IMR-90 (cell line): ENCODE measurements around the gene MYO5A. TPM values are rescaled to one million over a fixed set of nuclear protein-coding genes. Genes with fewer than 3 reads are reported as not detected.

Source experiments
- ATAC-seq: fragments of 200-7000 bp; cut with Tn5 transposase; 2 replicates; pipeline ENCODE4 v1.9.1; 2020; ENCODE audit warnings: low read depth, mild to moderate bottlenecking, moderate library complexity
- BruUV-seq: library from RNA; stranded (reverse); fragments of 400-500 nt; replicated peaks from 2 replicates; lab custom pipeline; 2021; lab: Mats Ljungman, UMichigan
- CTCF ChIA-PET: fragments of 300-600 bp; formaldehyde crosslinking; extraction: SDS; loops from one replicate; lab custom pipeline; 2021; ENCODE audit warnings: antibody characterized with exemption; lab: Yijun Ruan, JAX
- POLR2A ChIA-PET: fragments of 300-600 bp; sonication (Branson Sonifier 250); formaldehyde crosslinking; loops from one replicate; lab custom pipeline; 2022; ENCODE audit warnings: antibody characterized with exemption; ENCODE audit not compliant: unreplicated experiment; lab: Charles Lee
- DNase-seq: peaks from one replicate; pipeline ENCODE4 v3.0.0; 2013
- H2AFZ ChIP-seq: replicated peaks from 2 replicates; pipeline ENCODE3; 2013; ENCODE audit warnings: low read length, mild to moderate bottlenecking; ENCODE audit not compliant: poor library complexity
- H2AK5ac ChIP-seq: 2 replicates; pipeline ENCODE4 v1.6.1; 2013; ENCODE audit warnings: low read depth, low read length, inconsistent platforms
- H2AK9ac ChIP-seq: replicated peaks from 2 replicates; pipeline ENCODE3; 2013; ENCODE audit warnings: mild to moderate bottlenecking, low read depth, low read length, moderate library complexity; ENCODE audit not compliant: poor library complexity
- H2BK120ac ChIP-seq: 2 replicates; pipeline ENCODE4 v1.6.1; 2013; ENCODE audit warnings: low read depth, low read length, inconsistent platforms
- H2BK15ac ChIP-seq: 3 replicates; pipeline ENCODE4 v1.6.1; 2013; ENCODE audit warnings: low read depth, low read length, inconsistent platforms
- H2BK20ac ChIP-seq: 2 replicates; pipeline ENCODE4 v1.6.1; 2013; ENCODE audit warnings: low read depth, mild to moderate bottlenecking, inconsistent platforms, low read length, moderate library complexity
- H2BK5ac ChIP-seq: 2 replicates; pipeline ENCODE4 v1.6.1; 2013; ENCODE audit warnings: mild to moderate bottlenecking, low read depth, low read length, inconsistent platforms; ENCODE audit not compliant: poor library complexity, severe bottlenecking
- H3K14ac ChIP-seq: replicated peaks from 2 replicates; pipeline ENCODE4 v1.6.1; 2013; ENCODE audit warnings: low read depth, low read length, inconsistent platforms
- H3K18ac ChIP-seq: 2 replicates; pipeline ENCODE4 v1.6.1; 2013; ENCODE audit warnings: low read depth, low read length, control low read depth
- H3K23ac ChIP-seq: 2 replicates; pipeline ENCODE4 v1.6.1; 2013; ENCODE audit warnings: low read depth, low read length, inconsistent platforms
- H3K27ac ChIP-seq: 2 replicates; pipeline ENCODE4 v1.5.1; 2013; ENCODE audit warnings: mild to moderate bottlenecking, control low read depth, low read length; ENCODE audit not compliant: insufficient read depth
- H3K27me3 ChIP-seq: 2 replicates; pipeline ENCODE4 v1.6.1; 2013; ENCODE audit warnings: low read length; ENCODE audit not compliant: control insufficient read depth, insufficient read depth
- H3K36me3 ChIP-seq: 2 replicates; pipeline ENCODE4 v1.6.1; 2013; ENCODE audit warnings: low read length, mixed read lengths; ENCODE audit not compliant: control insufficient read depth, insufficient read depth
- H3K4ac ChIP-seq: 2 replicates; pipeline ENCODE4 v1.6.1; 2013; ENCODE audit warnings: low read depth, low read length, inconsistent platforms
- H3K4me1 ChIP-seq: 2 replicates; pipeline ENCODE4 v1.6.1; 2013; ENCODE audit warnings: low read length, mixed read lengths; ENCODE audit not compliant: control insufficient read depth, insufficient read depth
- H3K4me2 ChIP-seq: 2 replicates; pipeline ENCODE4 v1.6.1; 2013; ENCODE audit warnings: low read depth, mild to moderate bottlenecking, control low read depth, low read length, moderate library complexity
- H3K4me3 ChIP-seq: 2 replicates; pipeline ENCODE4 v1.5.1; 2013; ENCODE audit warnings: low read depth, mild to moderate bottlenecking, control low read depth, low read length, moderate library complexity; ENCODE audit not compliant: insufficient read depth
- H3K56ac ChIP-seq: 2 replicates; pipeline ENCODE4 v1.6.1; 2013; ENCODE audit warnings: low read length, inconsistent platforms; ENCODE audit not compliant: insufficient read depth; ENCODE audit errors: extremely low read depth
- H3K79me1 ChIP-seq, 2 experiments: 2 replicates each; pipeline ENCODE4 v1.6.1; 2013; ENCODE audit warnings: low read length in 2 of 2, inconsistent platforms in 1 of 2, low read depth in 1 of 2
- H3K9ac ChIP-seq: 2 replicates; pipeline ENCODE4 v1.6.1; 2013; ENCODE audit warnings: low read depth, low read length, control low read depth
- H3K9me1 ChIP-seq: 2 replicates; pipeline ENCODE4 v1.6.1; 2013; ENCODE audit warnings: low read length, inconsistent platforms; ENCODE audit not compliant: insufficient read depth
- H3K9me3 ChIP-seq: 2 replicates; pipeline ENCODE4 v1.6.1; 2013; ENCODE audit warnings: low read length; ENCODE audit not compliant: control insufficient read depth, insufficient read depth
- H4K20me1 ChIP-seq: 2 replicates; pipeline ENCODE4 v1.6.1; 2013; ENCODE audit warnings: low read length, inconsistent platforms; ENCODE audit not compliant: insufficient read depth
- H4K5ac ChIP-seq: 2 replicates; pipeline ENCODE4 v1.6.1; 2013; ENCODE audit warnings: mild to moderate bottlenecking, low read depth, low read length, control low read depth
- H4K8ac ChIP-seq, 2 experiments: 2 replicates each; pipeline ENCODE4 v1.6.1; 2013; ENCODE audit warnings: low read depth in 2 of 2, low read length in 2 of 2, control low read depth in 1 of 2, inconsistent platforms in 1 of 2
- H4K91ac ChIP-seq: 2 replicates; pipeline ENCODE4 v1.6.1; 2013; ENCODE audit warnings: low read depth, low read length, inconsistent platforms; ENCODE audit not compliant: insufficient read depth
- BHLHE40 ChIP-seq: fragments of 150-350 bp; IDR thresholded peaks from 2 replicates; pipeline ENCODE4 v1.6.1; 2016; ENCODE audit warnings: mild to moderate bottlenecking, low read depth, low read length
- RFX5 ChIP-seq: IDR thresholded peaks from 2 replicates; pipeline ENCODE4 v1.8.0; 2012; ENCODE audit warnings: low read depth, mild to moderate bottlenecking, low read length, moderate library complexity
- WGBS, 2 experiments: methylation state at CpG; one replicate each; pipeline versions ENCODE4 v1.1.5 to v1.1.7; 2013; ENCODE audit warnings: missing lambda C conversion rate in 2 of 2; ENCODE audit not compliant: insufficient read length in 1 of 2; ENCODE audit errors: extremely low coverage in 2 of 2; 5-methylcytosine and 5-hydroxymethylcytosine counted together
- dilution Hi-C: fragments of 300-500 bp; cut with HindIII; formaldehyde crosslinking; loops from one replicate; pipeline ENCODE4 v1.14.3; 2018; ENCODE audit warnings: low sequenced_read_pairs; ENCODE audit not compliant: unreplicated experiment
- in situ Hi-C: fragments of 300-500 bp; cut with MboI; formaldehyde crosslinking; loops from 3 replicates; pipeline ENCODE4 v1.14.3; 2019; ENCODE audit warnings: low sequenced_read_pairs, inconsistent platforms, mixed read lengths
- intact Hi-C: fragments of 100-400 bp; cut with micrococcal nuclease; formaldehyde crosslinking; loops from 2 replicates; pipeline ENCODE4 v1.10.0; 2022
- polyA plus RNA-seq, 3 experiments: library from polyadenylated mRNA; depleted of rRNA; stranded (reverse); fragments of >200 nt; gene quantifications; 2 replicates each; pipeline ENCODE4 v1.2.3, GENCODE V29; 2012; ENCODE audit warnings: low replicate concordance in 1 of 3
- total RNA-seq: library from RNA; depleted of rRNA; stranded (reverse); fragments of >200 nt; gene quantifications from 2 replicates; pipeline ENCODE4 v1.2.3, GENCODE V29; 2012

Gene MYO5A
- total and polyA plus RNA-seq, 2 of the 4 experiments (the other 2 are of a cell fraction): 19.4 to 69.2 TPM

- H2BK120ac ChIP-seq: no peak overlapping the region
- no peak overlapping the region for H3K18ac ChIP-seq
- no peak overlapping the region for H3K4ac ChIP-seq
- TF ChIP-seq RFX5: no peak
- no peak for TF ChIP-seq BHLHE40
- no CpG with 5 or more reads among the region's 2 CpGs for WGBS, 2 experiments
- H2BK20ac ChIP-seq: no peak overlapping the region
- H2AK5ac ChIP-seq: no peak overlapping the region
- POLR2A ChIA-PET: no interaction called here
- H4K20me1 ChIP-seq: no peaks in the 10 kb centered on the region
- H3K14ac ChIP-seq: no peak overlapping the region
- no peak overlapping the region for H3K4me3 ChIP-seq
- no peaks in the 10 kb centered on the region for H3K27me3 ChIP-seq
- H3K56ac ChIP-seq: no peak overlapping the region
- no peak overlapping the region for H2AFZ ChIP-seq
- CTCF ChIA-PET: interaction anchor here (0.6 to 1.1 kb wide), 2 partner anchors 9 to 50 kb away, joined by 3 to 4 read pairs; no protein-coding TSS in a partner anchor
- DNase-seq (no peak), ATAC-seq (no peak)
- no peak overlapping the region for H2BK5ac ChIP-seq
- no peak overlapping the region for H2BK15ac ChIP-seq
- H3K9ac ChIP-seq: no peak overlapping the region
- dilution Hi-C loops: no loop called here
- no peak overlapping the region for H4K91ac ChIP-seq
- no peak overlapping the region for H3K4me2 ChIP-seq
- H2AK9ac ChIP-seq: no peak overlapping the region
- 0 out of 2 replicates have a peak, but pooled peaks cover 2% of the 10 kb centered on the region for H3K9me1 ChIP-seq
- H3K9me3 ChIP-seq: no peaks in the 10 kb centered on the region
- no peak overlapping the region for H4K5ac ChIP-seq
- H4K8ac ChIP-seq: no peak overlapping the region
- no peaks in the 10 kb centered on the region; a peak in 1 of 4 replicates for H3K79me1 ChIP-seq
- 0 out of 2 replicates have a peak, but pooled peaks cover 1% of the 10 kb centered on the region for H3K4me1 ChIP-seq
- no TSS peak for BruUV-seq
- in situ Hi-C loops: no loop called here
- no peak overlapping the region for H3K23ac ChIP-seq
- H3K27ac ChIP-seq: no peak overlapping the region
- peaks cover 3% of the 10 kb centered on the region; the same call in 1 of the 2 replicates for H3K36me3 ChIP-seq
- intact Hi-C loops: no loop called here
Measured at GRCh38 chr15:52406601-52407000, 122.1 kb downstream of the MYO5A start.
